GM21723 (cell line): Measurements from ENCODE around the gene USP6NL.

Source experiments
- ATAC-seq: cut with Tn5 transposase; IDR thresholded peaks from one replicate; pipeline ENCODE4 v1.9.1; 2021; ENCODE audit warnings: mild to moderate bottlenecking, moderate library complexity; ENCODE audit not compliant: unreplicated experiment

USP6NL gene

GRCh38 chr10:11594589-11595394 lies 16.7 kb downstream of the USP6NL start:
- ATAC-seq, result no peak

- no peak for ATAC-seq
Observed at GRCh38 chr10:11593612-11594011, 17.8 kb downstream of the USP6NL start.

- ATAC-seq, result no peak
Observed at GRCh38 chr10:11589738-11590137, 21.7 kb downstream of the USP6NL start.

GRCh38 chr10:11588873-11589574 lies 22.4 kb downstream of the USP6NL start:
- no peak for ATAC-seq

GRCh38 chr10:11587722-11588259 lies 23.7 kb downstream of the USP6NL start:
- no peak for ATAC-seq

- ATAC-seq, result no peak
Observed at GRCh38 chr10:11586170-11586569, 25.3 kb downstream of the USP6NL start.

GRCh38 chr10:11581213-11581612 lies 30.2 kb downstream of the USP6NL start:
- ATAC-seq, result no peak

GRCh38 chr10:11579885-11580284 lies 31.6 kb downstream of the USP6NL start:
- no peak for ATAC-seq

- ATAC-seq, result no peak
Observed at GRCh38 chr10:11578802-11579255, 32.6 kb downstream of the USP6NL start.

- no peak for ATAC-seq
Observed at GRCh38 chr10:11576092-11576809, 35.2 kb downstream of the USP6NL start.

GRCh38 chr10:11573497-11573896 lies 38.0 kb downstream of the USP6NL start:
- ATAC-seq, result peak; percentile 60

- ATAC-seq, result no peak
Observed at GRCh38 chr10:11570751-11571150, 40.7 kb downstream of the USP6NL start.

- no peak for ATAC-seq
Observed at GRCh38 chr10:11569471-11569870, 42.0 kb downstream of the USP6NL start.

- ATAC-seq, result no peak
Observed at GRCh38 chr10:11568578-11568977, 42.9 kb downstream of the USP6NL start.

- no peak for ATAC-seq
Observed at GRCh38 chr10:11564741-11565140, 46.7 kb downstream of the USP6NL start.

- no peak for ATAC-seq
Observed at GRCh38 chr10:11563936-11564335, 47.5 kb downstream of the USP6NL start.

GRCh38 chr10:11562888-11563287 lies 48.6 kb downstream of the USP6NL start:
- ATAC-seq, result no peak

- ATAC-seq, result peak; percentile 83
Observed at GRCh38 chr10:11560076-11560709, 51.3 kb downstream of the USP6NL start.

- ATAC-seq, result no peak
Observed at GRCh38 chr10:11557967-11558366, 53.5 kb downstream of the USP6NL start.

- no peak for ATAC-seq
Observed at GRCh38 chr10:11557513-11557912, 53.9 kb downstream of the USP6NL start.

- no peak for ATAC-seq
Observed at GRCh38 chr10:11555556-11555955, 55.9 kb downstream of the USP6NL start.
